K562 (cell line): Measurements from ENCODE around the gene ZBTB47. TPM values are rescaled to one million over a fixed set of nuclear protein-coding genes. Genes with fewer than 3 reads are reported as not detected.

Source experiments
- CBFB ChIP-seq: sonication (generic); formaldehyde crosslinking; IDR thresholded peaks from 2 replicates; pipeline ENCODE4 v1.4.0; 2020; ENCODE audit warnings: mild to moderate bottlenecking, missing genetic modification reagents
- CHD1 ChIP-seq: fragments of 200-600 bp; sonication (generic); IDR thresholded peaks from one replicate; pipeline ENCODE4 v1.6.1; 2012; ENCODE audit warnings: mild to moderate bottlenecking, moderate library complexity, low read length, inconsistent platforms
- GTF2E2 ChIP-seq: fragments of 200-800 bp; sonication (Bioruptor generic); IDR thresholded peaks from 2 replicates; pipeline ENCODE4 v1.6.1; 2016; ENCODE audit warnings: missing genetic modification characterization, missing compliant biosample characterization
- GTF3C2 ChIP-seq: IDR thresholded peaks from 3 replicates; pipeline ENCODE4 v1.6.1; 2011; ENCODE audit warnings: borderline replicate concordance, mild to moderate bottlenecking, moderate library complexity; ENCODE audit not compliant: insufficient read length; ENCODE audit errors: extremely low read depth
- KHSRP ChIP-seq: fragments of 450-650 bp; IDR thresholded peaks from 2 replicates; pipeline ENCODE4 v1.6.1; 2017
- MEF2A ChIP-seq: IDR thresholded peaks from 2 replicates; pipeline ENCODE4 v1.6.1; 2011; ENCODE audit warnings: low read depth, mild to moderate bottlenecking, low read length, moderate library complexity; ENCODE audit not compliant: control insufficient read depth
- MIER1 ChIP-seq: fragments of 450-650 bp; IDR thresholded peaks from 2 replicates; pipeline ENCODE4 v1.6.1; 2016; ENCODE audit warnings: antibody characterized with exemption, mild to moderate bottlenecking, low read depth
- NR2C2 ChIP-seq, 2 experiments: fragments of 200-800 bp in 1 of 2; sonication (Bioruptor generic) in 1 of 2; sonication (generic) in 1 of 2; formaldehyde crosslinking in 1 of 2; IDR thresholded peaks; 2 replicates each; pipeline versions ENCODE4 v1.6.1 to v1.8.0; 2016 to 2022; ENCODE audit warnings: mild to moderate bottlenecking in 1 of 2, missing compliant biosample characterization in 1 of 2, missing genetic modification characterization in 1 of 2, missing genetic modification reagents in 1 of 2
- RAD21 ChIP-seq, 2 experiments: fragments of 250-450 bp in 1 of 2; fragments of 450-650 bp in 1 of 2; sonication (Bioruptor Pico) in 1 of 2; formaldehyde crosslinking in 1 of 2; IDR thresholded peaks in 1 of 2; conservative IDR thresholded peaks in 1 of 2; 2 replicates each; pipeline versions ENCODE4 v1.4.0 to v1.8.0; 2020 to 2022; ENCODE audit warnings: mild to moderate bottlenecking in 2 of 2, moderate library complexity in 1 of 2
- SMARCA5 ChIP-seq: fragments of 450-650 bp; IDR thresholded peaks from 2 replicates; pipeline ENCODE4 v1.6.1; 2016
- SMC3 ChIP-seq: conservative IDR thresholded peaks from 2 replicates; pipeline ENCODE4 v1.6.1; 2011; ENCODE audit warnings: low read depth, low read length, improper control_type of control experiment; ENCODE audit not compliant: insufficient read depth
- SOX6 ChIP-seq: fragments of 450-650 bp; IDR thresholded peaks from 2 replicates; pipeline ENCODE4 v1.6.1; 2014; ENCODE audit warnings: mild to moderate bottlenecking
- TAF15 ChIP-seq: fragments of 200-400 bp; formaldehyde crosslinking; IDR thresholded peaks from 2 replicates; pipeline ENCODE4 v1.6.1; 2017; ENCODE audit warnings: mild to moderate bottlenecking, low read depth, low read length, moderate library complexity
- TCF3 ChIP-seq: sonication (generic); formaldehyde crosslinking; IDR thresholded peaks from 2 replicates; pipeline ENCODE4 v1.4.0; 2020; ENCODE audit warnings: mild to moderate bottlenecking, missing genetic modification reagents
- TRIM28 ChIP-seq: fragments of 450-650 bp; IDR thresholded peaks from 2 replicates; pipeline ENCODE4 v1.6.1; 2017
- YY1 ChIP-seq, 3 experiments: IDR thresholded peaks; 2 replicates each; pipeline ENCODE4 v1.6.1; 2011; ENCODE audit warnings: low read length in 2 of 3, mild to moderate bottlenecking in 2 of 3, moderate library complexity in 2 of 3, borderline replicate concordance in 1 of 3, control low read depth in 1 of 3, low read depth in 1 of 3; ENCODE audit not compliant: insufficient read depth in 3 of 3, insufficient replicate concordance in 2 of 3, control insufficient read depth in 1 of 3, insufficient read length in 1 of 3; ENCODE audit errors: extremely low read depth in 1 of 3
- ZNF431 ChIP-seq: sonication (generic); formaldehyde crosslinking; IDR thresholded peaks from 2 replicates; pipeline ENCODE4 v1.8.0; 2022; ENCODE audit warnings: mild to moderate bottlenecking, missing genetic modification reagents
- ZNF449 ChIP-seq: fragments of 250-450 bp; sonication (Bioruptor Pico); IDR thresholded peaks from 2 replicates; pipeline ENCODE4 v1.8.0; 2022; ENCODE audit warnings: moderate library complexity, mild to moderate bottlenecking, inconsistent platforms
- ZSCAN29 ChIP-seq: fragments of 450-650 bp; IDR thresholded peaks from 2 replicates; pipeline ENCODE4 v1.6.1; 2017
- polyA plus RNA-seq, 8 experiments: library from polyadenylated mRNA; depleted of rRNA in 4 of 8; stranded (reverse) in 5 of 8; unstranded in 3 of 8; fragments of >200 nt; fragmentation: Nextera tagmentation in 2 of 8; fragmentation: Illumina TruSeq in 1 of 8; extraction: Ambion mirVana in 2 of 8; extraction: Trizol in 1 of 8; gene quantifications; 2 replicates each; pipeline versions ENCODE4 v1.2.1 to v1.2.3, GENCODE V29; 2011 to 2014; ENCODE audit warnings: inconsistent platforms in 1 of 8, missing spikeins in 1 of 8
- total RNA-seq, 7 experiments: library from RNA; depleted of rRNA in 6 of 7; stranded (reverse); fragments of >200 nt in 6 of 7; fragmentation: Illumina TruSeq in 2 of 7; extraction: Trizol in 2 of 7; gene quantifications; 2 replicates each; pipeline versions ENCODE4 v1.2.1 to v1.2.3, GENCODE V29; 2011 to 2021; ENCODE audit warnings: low replicate concordance in 1 of 7
- TF ChIP-seq, protein P1 (sequence below): fragments of 450-650 bp; formaldehyde crosslinking; IDR thresholded peaks from 2 replicates; pipeline ENCODE4 v1.4.0; 2022; ENCODE audit warnings: mild to moderate bottlenecking, moderate library complexity
- TF ChIP-seq, protein P2 (sequence below), 2 experiments: IDR thresholded peaks; 2 replicates each; pipeline ENCODE4 v1.6.1; 2012; ENCODE audit warnings: improper control_type of control experiment in 2 of 2, low read depth in 2 of 2, low read length in 2 of 2, borderline replicate concordance in 1 of 2

The ZBTB47 gene
- total and polyA plus RNA-seq, 9 of the 15 experiments (the other 6 are each of a cell fraction or from before 2014, with no cell fraction given): 0.11 to 4.6 (median 1.7) TPM; not detected in 1

- TF ChIP-seq SMC3 (peak; percentile 57), TRIM28 (no peak), YY1 (IDR thresholded peaks at IDR 0.05; ENCODE audit: borderline replicate concordance in 1 of 3, control insufficient read depth in 1 of 3, extremely low read depth in 1 of 3, insufficient read depth in 3 of 3, insufficient read length in 1 of 3, insufficient replicate concordance in 2 of 3, low read depth in 1 of 3, low read length in 2 of 3) (peak in 1 of 3 experiments; percentile 35), TAF15 (no peak), GTF3C2 (no peak), MEF2A (no peak), SMARCA5 (no peak), RAD21 (CRISPR knock-in tag; conservative IDR thresholded peaks at IDR 0.05 in 1 of 2, IDR thresholded peaks at IDR 0.05 in 1 of 2) (peak; percentile 68 to 84), GTF2E2 (tag) (no peak), KHSRP (no peak), CHD1 (no peak), NR2C2 (CRISPR knock-in tag; IDR thresholded peaks at IDR 0.05) (no peak), NR2C2 (tag; IDR thresholded peaks at IDR 0.05) (no peak), ZSCAN29 (no peak), TCF3 (CRISPR knock-in tag) (no peak), ZNF449 (CRISPR knock-in tag) (no peak), ZNF431 (CRISPR knock-in tag) (no peak), MIER1 (no peak), SOX6 (0 out of 2 replicates have a peak, but pooled peaks have one; percentile 26), CBFB (CRISPR knock-in tag) (no peak)
- TF ChIP-seq, protein P1, sequence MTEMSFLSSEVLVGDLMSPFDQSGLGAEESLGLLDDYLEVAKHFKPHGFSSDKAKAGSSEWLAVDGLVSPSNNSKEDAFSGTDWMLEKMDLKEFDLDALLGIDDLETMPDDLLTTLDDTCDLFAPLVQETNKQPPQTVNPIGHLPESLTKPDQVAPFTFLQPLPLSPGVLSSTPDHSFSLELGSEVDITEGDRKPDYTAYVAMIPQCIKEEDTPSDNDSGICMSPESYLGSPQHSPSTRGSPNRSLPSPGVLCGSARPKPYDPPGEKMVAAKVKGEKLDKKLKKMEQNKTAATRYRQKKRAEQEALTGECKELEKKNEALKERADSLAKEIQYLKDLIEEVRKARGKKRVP (CRISPR knock-in tag): no peak
- TF ChIP-seq, protein P2, sequence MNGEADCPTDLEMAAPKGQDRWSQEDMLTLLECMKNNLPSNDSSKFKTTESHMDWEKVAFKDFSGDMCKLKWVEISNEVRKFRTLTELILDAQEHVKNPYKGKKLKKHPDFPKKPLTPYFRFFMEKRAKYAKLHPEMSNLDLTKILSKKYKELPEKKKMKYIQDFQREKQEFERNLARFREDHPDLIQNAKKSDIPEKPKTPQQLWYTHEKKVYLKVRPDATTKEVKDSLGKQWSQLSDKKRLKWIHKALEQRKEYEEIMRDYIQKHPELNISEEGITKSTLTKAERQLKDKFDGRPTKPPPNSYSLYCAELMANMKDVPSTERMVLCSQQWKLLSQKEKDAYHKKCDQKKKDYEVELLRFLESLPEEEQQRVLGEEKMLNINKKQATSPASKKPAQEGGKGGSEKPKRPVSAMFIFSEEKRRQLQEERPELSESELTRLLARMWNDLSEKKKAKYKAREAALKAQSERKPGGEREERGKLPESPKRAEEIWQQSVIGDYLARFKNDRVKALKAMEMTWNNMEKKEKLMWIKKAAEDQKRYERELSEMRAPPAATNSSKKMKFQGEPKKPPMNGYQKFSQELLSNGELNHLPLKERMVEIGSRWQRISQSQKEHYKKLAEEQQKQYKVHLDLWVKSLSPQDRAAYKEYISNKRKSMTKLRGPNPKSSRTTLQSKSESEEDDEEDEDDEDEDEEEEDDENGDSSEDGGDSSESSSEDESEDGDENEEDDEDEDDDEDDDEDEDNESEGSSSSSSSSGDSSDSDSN (IDR thresholded peaks at IDR 0.05; ENCODE audit: borderline replicate concordance in 1 of 2, low read depth in 2 of 2, low read length in 2 of 2): no peak
These were observed 7.4 kb downstream of the ZBTB47 start (continued) for GRCh38 chr3:42660898-42661297.
